HEK293 (cell line): Measurements from ENCODE around the gene MC1R.

Experiments
- MYNN ChIP-seq: fragments of 450-650 bp; formaldehyde crosslinking; IDR thresholded peaks from 2 replicates; pipeline ENCODE4 v1.5.1; 2016; ENCODE audit warnings: missing biosample characterization, missing genetic modification characterization, borderline replicate concordance
- REPIN1 ChIP-seq: fragments of 450-650 bp; formaldehyde crosslinking; IDR thresholded peaks from 2 replicates; pipeline ENCODE4 v1.5.1; 2017; ENCODE audit warnings: missing biosample characterization, missing genetic modification characterization, low read depth
- SCRT1 ChIP-seq: fragments of 450-650 bp; formaldehyde crosslinking; IDR thresholded peaks from 2 replicates; pipeline ENCODE4 v1.5.1; 2016; ENCODE audit warnings: missing biosample characterization, missing genetic modification characterization, borderline replicate concordance
- ZBTB20 ChIP-seq: fragments of 450-650 bp; formaldehyde crosslinking; IDR thresholded peaks from 2 replicates; pipeline ENCODE4 v1.5.1; 2016; ENCODE audit warnings: missing biosample characterization, missing genetic modification characterization
- ZFP3 ChIP-seq: fragments of 450-650 bp; formaldehyde crosslinking; IDR thresholded peaks from 2 replicates; pipeline ENCODE4 v1.5.1; 2016; ENCODE audit warnings: low read depth, missing biosample characterization, missing genetic modification characterization
- ZNF112 ChIP-seq: fragments of 450-650 bp; formaldehyde crosslinking; IDR thresholded peaks from 2 replicates; pipeline ENCODE4 v1.5.0; 2017; ENCODE audit warnings: missing biosample characterization, missing genetic modification characterization
- ZNF174 ChIP-seq: fragments of 450-650 bp; formaldehyde crosslinking; IDR thresholded peaks from 2 replicates; pipeline ENCODE4 v1.5.0; 2017; ENCODE audit warnings: missing biosample characterization, mild to moderate bottlenecking, missing genetic modification characterization
- ZNF292 ChIP-seq: fragments of 450-650 bp; formaldehyde crosslinking; IDR thresholded peaks from 2 replicates; pipeline ENCODE4 v1.5.1; 2016; ENCODE audit warnings: low read depth, missing biosample characterization, missing genetic modification characterization, borderline replicate concordance
- ZNF350 ChIP-seq: fragments of 450-650 bp; formaldehyde crosslinking; IDR thresholded peaks from 2 replicates; pipeline ENCODE4 v1.5.0; 2017; ENCODE audit warnings: missing biosample characterization, mild to moderate bottlenecking, missing genetic modification characterization
- ZNF391 ChIP-seq: fragments of 450-650 bp; formaldehyde crosslinking; IDR thresholded peaks from 2 replicates; pipeline ENCODE4 v1.5.1; 2016; ENCODE audit warnings: low read depth, missing biosample characterization, missing genetic modification characterization, borderline replicate concordance
- ZNF571 ChIP-seq: fragments of 450-650 bp; formaldehyde crosslinking; IDR thresholded peaks from 2 replicates; pipeline ENCODE4 v1.5.0; 2017; ENCODE audit warnings: missing biosample characterization, missing genetic modification characterization
- ZNF585B ChIP-seq: fragments of 450-650 bp; formaldehyde crosslinking; IDR thresholded peaks from 2 replicates; pipeline ENCODE4 v1.5.1; 2016; ENCODE audit warnings: missing biosample characterization, missing genetic modification characterization
- TF ChIP-seq, protein P1 (sequence below): fragments of 450-650 bp; IDR thresholded peaks from 2 replicates; pipeline ENCODE4 v1.5.1; 2018; ENCODE audit warnings: missing biosample characterization, mild to moderate bottlenecking, missing genetic modification characterization
- TF ChIP-seq, protein P2 (sequence below): fragments of 450-650 bp; formaldehyde crosslinking; IDR thresholded peaks from 2 replicates; pipeline ENCODE4 v1.5.1; 2016; ENCODE audit warnings: missing biosample characterization, missing genetic modification characterization
- TF ChIP-seq, protein P3 (sequence below): fragments of 450-650 bp; formaldehyde crosslinking; IDR thresholded peaks from 2 replicates; pipeline ENCODE4 v1.5.1; 2016; ENCODE audit warnings: missing biosample characterization, missing genetic modification characterization, borderline replicate concordance
- TF ChIP-seq, protein P4 (sequence below): fragments of 450-650 bp; formaldehyde crosslinking; IDR thresholded peaks from 2 replicates; pipeline ENCODE4 v1.5.1; 2016; ENCODE audit warnings: missing biosample characterization, missing genetic modification characterization, borderline replicate concordance
- TF ChIP-seq, protein P5 (sequence below): fragments of 450-650 bp; formaldehyde crosslinking; IDR thresholded peaks from 2 replicates; pipeline ENCODE4 v1.5.1; 2016; ENCODE audit warnings: missing biosample characterization, missing genetic modification characterization
- TF ChIP-seq, protein P6 (sequence below): fragments of 450-650 bp; formaldehyde crosslinking; IDR thresholded peaks from 2 replicates; pipeline ENCODE4 v1.5.1; 2017; ENCODE audit warnings: missing biosample characterization, mild to moderate bottlenecking, missing genetic modification characterization, moderate library complexity
- TF ChIP-seq, protein P7 (sequence below): fragments of 450-650 bp; formaldehyde crosslinking; IDR thresholded peaks from 2 replicates; pipeline ENCODE4 v1.5.1; 2017; ENCODE audit warnings: missing biosample characterization, missing genetic modification characterization
- TF ChIP-seq, protein P8 (sequence below): fragments of 450-650 bp; IDR thresholded peaks from 2 replicates; pipeline ENCODE4 v1.5.1; 2018; ENCODE audit warnings: missing biosample characterization, missing genetic modification characterization

MC1R gene

DNA sequence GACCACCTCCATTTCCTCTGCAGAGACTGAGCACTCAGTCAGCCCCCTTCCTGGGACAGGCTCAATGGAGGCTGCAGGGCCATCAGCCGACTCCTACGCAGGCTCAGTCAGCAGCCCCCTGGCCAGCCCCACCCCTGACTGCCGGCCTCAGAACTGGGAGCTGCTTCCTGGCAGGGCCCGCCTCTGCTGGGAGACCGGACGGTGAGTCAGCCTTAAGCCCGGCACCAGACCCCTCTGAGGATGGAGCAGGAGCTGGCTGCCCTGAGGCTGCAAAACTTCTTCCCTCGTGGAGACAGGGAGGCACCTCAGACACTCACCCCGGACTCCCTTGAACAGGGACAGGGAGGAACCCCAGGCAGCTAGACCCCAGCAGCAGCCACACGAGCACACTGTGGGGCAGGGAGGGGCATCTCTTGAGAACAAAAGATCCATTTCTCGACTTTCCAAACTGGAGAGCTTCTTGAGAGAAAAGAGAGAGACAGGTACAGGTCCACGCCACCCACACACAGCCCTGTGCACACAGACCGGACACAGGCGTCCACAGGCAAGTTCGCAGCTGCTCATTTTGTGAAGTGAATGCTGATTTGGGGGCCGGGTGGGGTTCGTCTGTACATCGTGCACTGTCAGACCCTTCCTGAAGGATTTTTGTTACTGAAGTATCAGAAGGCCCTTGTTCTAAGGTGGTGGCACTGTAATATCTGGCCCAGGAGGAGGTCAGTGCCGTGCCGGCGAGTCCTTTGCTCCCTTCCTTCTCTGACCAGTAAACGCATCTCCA lies 3.2 kb downstream of the MC1R start (continued):
- TF ChIP-seq, protein P1, sequence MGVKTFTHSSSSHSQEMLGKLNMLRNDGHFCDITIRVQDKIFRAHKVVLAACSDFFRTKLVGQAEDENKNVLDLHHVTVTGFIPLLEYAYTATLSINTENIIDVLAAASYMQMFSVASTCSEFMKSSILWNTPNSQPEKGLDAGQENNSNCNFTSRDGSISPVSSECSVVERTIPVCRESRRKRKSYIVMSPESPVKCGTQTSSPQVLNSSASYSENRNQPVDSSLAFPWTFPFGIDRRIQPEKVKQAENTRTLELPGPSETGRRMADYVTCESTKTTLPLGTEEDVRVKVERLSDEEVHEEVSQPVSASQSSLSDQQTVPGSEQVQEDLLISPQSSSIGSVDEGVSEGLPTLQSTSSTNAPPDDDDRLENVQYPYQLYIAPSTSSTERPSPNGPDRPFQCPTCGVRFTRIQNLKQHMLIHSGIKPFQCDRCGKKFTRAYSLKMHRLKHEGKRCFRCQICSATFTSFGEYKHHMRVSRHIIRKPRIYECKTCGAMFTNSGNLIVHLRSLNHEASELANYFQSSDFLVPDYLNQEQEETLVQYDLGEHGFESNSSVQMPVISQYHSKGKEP (tag by site-specific recombination): no peak
- TF ChIP-seq ZNF571 (tag by site-specific recombination) (no peak), SCRT1 (tag by site-specific recombination) (no peak), ZNF391 (tag by site-specific recombination) (no peak), ZNF174 (tag by site-specific recombination) (no peak), ZNF292 (tag by site-specific recombination) (no peak), ZNF585B (tag by site-specific recombination) (no peak), ZFP3 (0 out of 2 replicates have a peak, but pooled peaks have one; percentile 59), ZNF350 (no peak), ZBTB20 (peak; percentile 95), REPIN1 (tag by site-specific recombination) (no peak), ZNF112 (tag by site-specific recombination) (no peak), MYNN (no peak)
- TF ChIP-seq, protein P2, sequence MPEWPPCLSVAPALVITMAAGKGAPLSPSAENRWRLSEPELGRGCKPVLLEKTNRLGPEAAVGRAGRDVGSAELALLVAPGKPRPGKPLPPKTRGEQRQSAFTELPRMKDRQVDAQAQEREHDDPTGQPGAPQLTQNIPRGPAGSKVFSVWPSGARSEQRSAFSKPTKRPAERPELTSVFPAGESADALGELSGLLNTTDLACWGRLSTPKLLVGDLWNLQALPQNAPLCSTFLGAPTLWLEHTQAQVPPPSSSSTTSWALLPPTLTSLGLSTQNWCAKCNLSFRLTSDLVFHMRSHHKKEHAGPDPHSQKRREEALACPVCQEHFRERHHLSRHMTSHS (tag by site-specific recombination): no peak
- TF ChIP-seq, protein P3, sequence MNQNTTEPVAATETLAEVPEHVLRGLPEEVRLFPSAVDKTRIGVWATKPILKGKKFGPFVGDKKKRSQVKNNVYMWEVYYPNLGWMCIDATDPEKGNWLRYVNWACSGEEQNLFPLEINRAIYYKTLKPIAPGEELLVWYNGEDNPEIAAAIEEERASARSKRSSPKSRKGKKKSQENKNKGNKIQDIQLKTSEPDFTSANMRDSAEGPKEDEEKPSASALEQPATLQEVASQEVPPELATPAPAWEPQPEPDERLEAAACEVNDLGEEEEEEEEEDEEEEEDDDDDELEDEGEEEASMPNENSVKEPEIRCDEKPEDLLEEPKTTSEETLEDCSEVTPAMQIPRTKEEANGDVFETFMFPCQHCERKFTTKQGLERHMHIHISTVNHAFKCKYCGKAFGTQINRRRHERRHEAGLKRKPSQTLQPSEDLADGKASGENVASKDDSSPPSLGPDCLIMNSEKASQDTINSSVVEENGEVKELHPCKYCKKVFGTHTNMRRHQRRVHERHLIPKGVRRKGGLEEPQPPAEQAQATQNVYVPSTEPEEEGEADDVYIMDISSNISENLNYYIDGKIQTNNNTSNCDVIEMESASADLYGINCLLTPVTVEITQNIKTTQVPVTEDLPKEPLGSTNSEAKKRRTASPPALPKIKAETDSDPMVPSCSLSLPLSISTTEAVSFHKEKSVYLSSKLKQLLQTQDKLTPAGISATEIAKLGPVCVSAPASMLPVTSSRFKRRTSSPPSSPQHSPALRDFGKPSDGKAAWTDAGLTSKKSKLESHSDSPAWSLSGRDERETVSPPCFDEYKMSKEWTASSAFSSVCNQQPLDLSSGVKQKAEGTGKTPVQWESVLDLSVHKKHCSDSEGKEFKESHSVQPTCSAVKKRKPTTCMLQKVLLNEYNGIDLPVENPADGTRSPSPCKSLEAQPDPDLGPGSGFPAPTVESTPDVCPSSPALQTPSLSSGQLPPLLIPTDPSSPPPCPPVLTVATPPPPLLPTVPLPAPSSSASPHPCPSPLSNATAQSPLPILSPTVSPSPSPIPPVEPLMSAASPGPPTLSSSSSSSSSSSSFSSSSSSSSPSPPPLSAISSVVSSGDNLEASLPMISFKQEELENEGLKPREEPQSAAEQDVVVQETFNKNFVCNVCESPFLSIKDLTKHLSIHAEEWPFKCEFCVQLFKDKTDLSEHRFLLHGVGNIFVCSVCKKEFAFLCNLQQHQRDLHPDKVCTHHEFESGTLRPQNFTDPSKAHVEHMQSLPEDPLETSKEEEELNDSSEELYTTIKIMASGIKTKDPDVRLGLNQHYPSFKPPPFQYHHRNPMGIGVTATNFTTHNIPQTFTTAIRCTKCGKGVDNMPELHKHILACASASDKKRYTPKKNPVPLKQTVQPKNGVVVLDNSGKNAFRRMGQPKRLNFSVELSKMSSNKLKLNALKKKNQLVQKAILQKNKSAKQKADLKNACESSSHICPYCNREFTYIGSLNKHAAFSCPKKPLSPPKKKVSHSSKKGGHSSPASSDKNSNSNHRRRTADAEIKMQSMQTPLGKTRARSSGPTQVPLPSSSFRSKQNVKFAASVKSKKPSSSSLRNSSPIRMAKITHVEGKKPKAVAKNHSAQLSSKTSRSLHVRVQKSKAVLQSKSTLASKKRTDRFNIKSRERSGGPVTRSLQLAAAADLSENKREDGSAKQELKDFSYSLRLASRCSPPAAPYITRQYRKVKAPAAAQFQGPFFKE (tag by site-specific recombination): no peak
- TF ChIP-seq, protein P4, sequence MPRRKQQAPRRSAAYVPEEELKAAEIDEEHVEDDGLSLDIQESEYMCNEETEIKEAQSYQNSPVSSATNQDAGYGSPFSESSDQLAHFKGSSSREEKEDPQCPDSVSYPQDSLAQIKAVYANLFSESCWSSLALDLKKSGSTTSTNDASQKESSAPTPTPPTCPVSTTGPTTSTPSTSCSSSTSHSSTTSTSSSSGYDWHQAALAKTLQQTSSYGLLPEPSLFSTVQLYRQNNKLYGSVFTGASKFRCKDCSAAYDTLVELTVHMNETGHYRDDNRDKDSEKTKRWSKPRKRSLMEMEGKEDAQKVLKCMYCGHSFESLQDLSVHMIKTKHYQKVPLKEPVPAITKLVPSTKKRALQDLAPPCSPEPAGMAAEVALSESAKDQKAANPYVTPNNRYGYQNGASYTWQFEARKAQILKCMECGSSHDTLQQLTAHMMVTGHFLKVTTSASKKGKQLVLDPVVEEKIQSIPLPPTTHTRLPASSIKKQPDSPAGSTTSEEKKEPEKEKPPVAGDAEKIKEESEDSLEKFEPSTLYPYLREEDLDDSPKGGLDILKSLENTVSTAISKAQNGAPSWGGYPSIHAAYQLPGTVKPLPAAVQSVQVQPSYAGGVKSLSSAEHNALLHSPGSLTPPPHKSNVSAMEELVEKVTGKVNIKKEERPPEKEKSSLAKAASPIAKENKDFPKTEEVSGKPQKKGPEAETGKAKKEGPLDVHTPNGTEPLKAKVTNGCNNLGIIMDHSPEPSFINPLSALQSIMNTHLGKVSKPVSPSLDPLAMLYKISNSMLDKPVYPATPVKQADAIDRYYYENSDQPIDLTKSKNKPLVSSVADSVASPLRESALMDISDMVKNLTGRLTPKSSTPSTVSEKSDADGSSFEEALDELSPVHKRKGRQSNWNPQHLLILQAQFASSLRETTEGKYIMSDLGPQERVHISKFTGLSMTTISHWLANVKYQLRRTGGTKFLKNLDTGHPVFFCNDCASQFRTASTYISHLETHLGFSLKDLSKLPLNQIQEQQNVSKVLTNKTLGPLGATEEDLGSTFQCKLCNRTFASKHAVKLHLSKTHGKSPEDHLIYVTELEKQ (tag by site-specific recombination): no peak
- TF ChIP-seq, protein P5, sequence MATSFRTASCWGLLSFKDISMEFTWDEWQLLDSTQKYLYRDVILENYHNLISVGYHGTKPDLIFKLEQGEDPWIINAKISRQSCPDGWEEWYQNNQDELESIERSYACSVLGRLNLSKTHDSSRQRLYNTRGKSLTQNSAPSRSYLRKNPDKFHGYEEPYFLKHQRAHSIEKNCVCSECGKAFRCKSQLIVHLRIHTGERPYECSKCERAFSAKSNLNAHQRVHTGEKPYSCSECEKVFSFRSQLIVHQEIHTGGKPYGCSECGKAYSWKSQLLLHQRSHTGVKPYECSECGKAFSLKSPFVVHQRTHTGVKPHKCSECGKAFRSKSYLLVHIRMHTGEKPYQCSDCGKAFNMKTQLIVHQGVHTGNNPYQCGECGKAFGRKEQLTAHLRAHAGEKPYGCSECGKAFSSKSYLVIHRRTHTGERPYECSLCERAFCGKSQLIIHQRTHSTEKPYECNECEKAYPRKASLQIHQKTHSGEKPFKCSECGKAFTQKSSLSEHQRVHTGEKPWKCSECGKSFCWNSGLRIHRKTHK: no peak
- TF ChIP-seq, protein P6, sequence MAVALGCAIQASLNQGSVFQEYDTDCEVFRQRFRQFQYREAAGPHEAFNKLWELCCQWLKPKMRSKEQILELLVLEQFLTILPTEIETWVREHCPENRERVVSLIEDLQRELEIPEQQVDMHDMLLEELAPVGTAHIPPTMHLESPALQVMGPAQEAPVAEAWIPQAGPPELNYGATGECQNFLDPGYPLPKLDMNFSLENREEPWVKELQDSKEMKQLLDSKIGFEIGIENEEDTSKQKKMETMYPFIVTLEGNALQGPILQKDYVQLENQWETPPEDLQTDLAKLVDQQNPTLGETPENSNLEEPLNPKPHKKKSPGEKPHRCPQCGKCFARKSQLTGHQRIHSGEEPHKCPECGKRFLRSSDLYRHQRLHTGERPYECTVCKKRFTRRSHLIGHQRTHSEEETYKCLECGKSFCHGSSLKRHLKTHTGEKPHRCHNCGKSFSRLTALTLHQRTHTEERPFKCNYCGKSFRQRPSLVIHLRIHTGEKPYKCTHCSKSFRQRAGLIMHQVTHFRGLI: no peak; the same call in 1 of the 2 replicates
- TF ChIP-seq, protein P7, sequence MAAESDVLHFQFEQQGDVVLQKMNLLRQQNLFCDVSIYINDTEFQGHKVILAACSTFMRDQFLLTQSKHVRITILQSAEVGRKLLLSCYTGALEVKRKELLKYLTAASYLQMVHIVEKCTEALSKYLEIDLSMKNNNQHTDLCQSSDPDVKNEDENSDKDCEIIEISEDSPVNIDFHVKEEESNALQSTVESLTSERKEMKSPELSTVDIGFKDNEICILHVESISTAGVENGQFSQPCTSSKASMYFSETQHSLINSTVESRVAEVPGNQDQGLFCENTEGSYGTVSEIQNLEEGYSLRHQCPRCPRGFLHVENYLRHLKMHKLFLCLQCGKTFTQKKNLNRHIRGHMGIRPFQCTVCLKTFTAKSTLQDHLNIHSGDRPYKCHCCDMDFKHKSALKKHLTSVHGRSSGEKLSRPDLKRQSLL (tag by site-specific recombination): no peak
- TF ChIP-seq, protein P8, sequence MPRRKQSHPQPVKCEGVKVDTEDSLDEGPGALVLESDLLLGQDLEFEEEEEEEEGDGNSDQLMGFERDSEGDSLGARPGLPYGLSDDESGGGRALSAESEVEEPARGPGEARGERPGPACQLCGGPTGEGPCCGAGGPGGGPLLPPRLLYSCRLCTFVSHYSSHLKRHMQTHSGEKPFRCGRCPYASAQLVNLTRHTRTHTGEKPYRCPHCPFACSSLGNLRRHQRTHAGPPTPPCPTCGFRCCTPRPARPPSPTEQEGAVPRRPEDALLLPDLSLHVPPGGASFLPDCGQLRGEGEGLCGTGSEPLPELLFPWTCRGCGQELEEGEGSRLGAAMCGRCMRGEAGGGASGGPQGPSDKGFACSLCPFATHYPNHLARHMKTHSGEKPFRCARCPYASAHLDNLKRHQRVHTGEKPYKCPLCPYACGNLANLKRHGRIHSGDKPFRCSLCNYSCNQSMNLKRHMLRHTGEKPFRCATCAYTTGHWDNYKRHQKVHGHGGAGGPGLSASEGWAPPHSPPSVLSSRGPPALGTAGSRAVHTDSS: no peak
